Liver (tissue), 9 donors: ENCODE measurements around the gene SCAMP4. TPM values are rescaled to one million over a fixed set of nuclear protein-coding genes. Genes with fewer than 3 reads are reported as not detected.
A peak's percentile ranks its signal among the peaks of the same experiment; 100 is the strongest.

ENCODE experiments used
- DNase-seq: peaks from one replicate; pipeline ENCODE4 v3.0.0-alpha.2; 2017; ENCODE audit warnings: low spot score
- H3K27ac ChIP-seq, 2 donors: one replicate each; pipeline ENCODE4 v1.7.0; 2013; ENCODE audit warnings: inconsistent platforms in 2 of 2, low read length in 2 of 2, control low read depth in 1 of 2, low read depth in 1 of 2, mild to moderate bottlenecking in 1 of 2
- H3K27me3 ChIP-seq, 4 donors: one replicate each; pipeline versions ENCODE4 v1.6.1 to v1.7.0; 2013; ENCODE audit warnings: low read length in 3 of 4, inconsistent platforms in 1 of 4, mild to moderate bottlenecking in 1 of 4, moderate library complexity in 1 of 4; ENCODE audit not compliant: control insufficient read depth in 4 of 4, insufficient read depth in 4 of 4
- H3K36me3 ChIP-seq, 4 donors: one replicate each; pipeline versions ENCODE4 v1.6.1 to v1.7.0; 2013; ENCODE audit warnings: low read length in 3 of 4, mild to moderate bottlenecking in 3 of 4, low read depth in 1 of 4, moderate library complexity in 1 of 4; ENCODE audit not compliant: control insufficient read depth in 4 of 4, insufficient read depth in 3 of 4
- H3K4me1 ChIP-seq, 4 donors: one replicate each; pipeline versions ENCODE4 v1.6.1 to v1.7.0; 2013; ENCODE audit warnings: low read length in 3 of 4, mild to moderate bottlenecking in 3 of 4, moderate library complexity in 1 of 4; ENCODE audit not compliant: control insufficient read depth in 4 of 4, insufficient read depth in 4 of 4
- H3K4me3 ChIP-seq, 3 donors: one replicate each; pipeline versions ENCODE4 v1.6.1 to v1.7.0; 2013; ENCODE audit warnings: low read length in 3 of 3, control low read depth in 1 of 3, low read depth in 1 of 3, mild to moderate bottlenecking in 1 of 3
- H3K9ac ChIP-seq, 2 donors: one replicate each; pipeline ENCODE4 v1.7.0; 2013; ENCODE audit warnings: low read length in 2 of 2, mild to moderate bottlenecking in 2 of 2, moderate library complexity in 2 of 2, control low read depth in 1 of 2, low read depth in 1 of 2
- H3K9me3 ChIP-seq, 4 donors: one replicate each; pipeline versions ENCODE4 v1.6.1 to v1.7.0; 2013; ENCODE audit warnings: low read length in 3 of 4; ENCODE audit not compliant: control insufficient read depth in 4 of 4
- ATF3 ChIP-seq: IDR thresholded peaks from 2 replicates; pipeline ENCODE4 v1.6.1; 2016; ENCODE audit warnings: antibody characterized with exemption
- EGR1 ChIP-seq, 2 donors: IDR thresholded peaks; 2 replicates each; pipeline ENCODE4 v1.6.1; 2016 to 2018; ENCODE audit warnings: antibody characterized with exemption in 2 of 2, low read depth in 2 of 2
- FOXA1 ChIP-seq: IDR thresholded peaks from 2 replicates; pipeline ENCODE4 v1.6.1; 2016; ENCODE audit warnings: antibody characterized with exemption
- FOXA2 ChIP-seq: IDR thresholded peaks from 2 replicates; pipeline ENCODE4 v1.6.1; 2016; ENCODE audit warnings: antibody characterized with exemption
- GABPA ChIP-seq, 2 donors: IDR thresholded peaks in 1 of 2; conservative IDR thresholded peaks in 1 of 2; 2 replicates each; pipeline ENCODE4 v1.6.1; 2016; ENCODE audit warnings: antibody characterized with exemption in 2 of 2, mild to moderate bottlenecking in 1 of 2, moderate library complexity in 1 of 2
- HNF4A ChIP-seq, 2 donors: conservative IDR thresholded peaks; 2 replicates each; pipeline ENCODE4 v1.6.1; 2016; ENCODE audit warnings: antibody characterized with exemption in 2 of 2, mild to moderate bottlenecking in 2 of 2
- HNF4G ChIP-seq: IDR thresholded peaks from 2 replicates; pipeline ENCODE4 v1.6.1; 2016; ENCODE audit warnings: antibody characterized with exemption
- JUND ChIP-seq, 2 donors: IDR thresholded peaks; 2 replicates each; pipeline ENCODE4 v1.6.1; 2016; ENCODE audit warnings: antibody characterized with exemption in 2 of 2
- RAD21 ChIP-seq, 2 donors: IDR thresholded peaks; 2 replicates each; pipeline ENCODE4 v1.6.1; 2016; ENCODE audit warnings: antibody characterized with exemption in 2 of 2, mild to moderate bottlenecking in 2 of 2
- REST ChIP-seq: IDR thresholded peaks from 2 replicates; pipeline ENCODE4 v1.6.1; 2016; ENCODE audit warnings: antibody characterized with exemption, mild to moderate bottlenecking
- RXRA ChIP-seq, 2 donors: IDR thresholded peaks; 2 replicates each; pipeline ENCODE4 v1.6.1; 2017 to 2018; ENCODE audit warnings: antibody characterized with exemption in 2 of 2, mild to moderate bottlenecking in 1 of 2
- SP1 ChIP-seq: IDR thresholded peaks from 2 replicates; pipeline ENCODE4 v1.6.1; 2018; ENCODE audit warnings: antibody characterized with exemption, mild to moderate bottlenecking
- TAF1 ChIP-seq: conservative IDR thresholded peaks from 2 replicates; pipeline ENCODE4 v1.6.1; 2016; ENCODE audit warnings: antibody characterized with exemption, mild to moderate bottlenecking
- WGBS: extraction: QIAGEN DNeasy Blood & Tissue Kit; methylation state at CpG from one replicate; pipeline ENCODE4 v1.1.7; 2013; 5-methylcytosine and 5-hydroxymethylcytosine counted together
- polyA plus RNA-seq, 2 donors: library from polyadenylated mRNA; stranded (reverse) in 1 of 2; unstranded in 1 of 2; fragments of 200-250 nt in 1 of 2; fragments of >200 nt in 1 of 2; fragmentation: Nextera tagmentation in 1 of 2; extraction: Ambion mirVana in 1 of 2; gene quantifications; one replicate each; pipeline versions ENCODE4 v1.2.1 to v1.2.3, GENCODE V29; 2013 to 2015
- total RNA-seq, 2 donors: library from RNA; depleted of rRNA; stranded (reverse); fragments of >200 nt; gene quantifications; one replicate each; pipeline ENCODE4 v1.2.3, GENCODE V29; 2014
- TF ChIP-seq, protein P1 (sequence below): IDR thresholded peaks from 2 replicates; pipeline ENCODE4 v1.6.1; 2016; ENCODE audit warnings: antibody characterized with exemption
- TF ChIP-seq, protein P2 (sequence below): IDR thresholded peaks from 2 replicates; pipeline ENCODE4 v1.6.1; 2016; ENCODE audit warnings: antibody characterized with exemption
- TF ChIP-seq, protein P3 (sequence below): fragments of 150-350 bp; IDR thresholded peaks from 2 replicates; pipeline ENCODE4 v1.5.1; 2017; ENCODE audit warnings: improper control_type of control experiment, low read depth, low read length; ENCODE audit not compliant: missing input control
- donor health status: healthy.
- donor health status: healthy.
- donor health status: healthy.
- donor health status: healthy.
- donor health status: healthy.

Gene SCAMP4
- total and polyA plus RNA-seq, 4 donors: 13.0 to 22.1 (median 16.6) TPM

- peaks cover 0 to 2% (median 0%) of the 10 kb centered on the region in 4 donors for H3K36me3 ChIP-seq
- WGBS: 61% methylated on average over 21 of the region's 21 CpGs
- H3K4me1 ChIP-seq: peaks cover 6 to 25% (median 18%) of the 10 kb centered on the region in 4 donors
- peak overlapping the region in 2 of 3 donors; percentile 23 to 80 for H3K4me3 ChIP-seq
- TF ChIP-seq FOXA1 (no peak), RXRA (IDR thresholded peaks at IDR 0.05) (no peak), FOXA2 (no peak), RAD21 (IDR thresholded peaks at IDR 0.05) (no peak), SP1 (no peak), EGR1 (IDR thresholded peaks at IDR 0.05; ENCODE audit: low read depth in 2 of 2) (no peak), TAF1 (no peak), HNF4A (conservative IDR thresholded peaks at IDR 0.05) (no peak), GABPA (IDR thresholded peaks at IDR 0.05 in 1 of 2, conservative IDR thresholded peaks at IDR 0.05 in 1 of 2) (no peak), ATF3 (no peak), REST (no peak), HNF4G (no peak), JUND (IDR thresholded peaks at IDR 0.05) (no peak)
- TF ChIP-seq, protein P1, sequence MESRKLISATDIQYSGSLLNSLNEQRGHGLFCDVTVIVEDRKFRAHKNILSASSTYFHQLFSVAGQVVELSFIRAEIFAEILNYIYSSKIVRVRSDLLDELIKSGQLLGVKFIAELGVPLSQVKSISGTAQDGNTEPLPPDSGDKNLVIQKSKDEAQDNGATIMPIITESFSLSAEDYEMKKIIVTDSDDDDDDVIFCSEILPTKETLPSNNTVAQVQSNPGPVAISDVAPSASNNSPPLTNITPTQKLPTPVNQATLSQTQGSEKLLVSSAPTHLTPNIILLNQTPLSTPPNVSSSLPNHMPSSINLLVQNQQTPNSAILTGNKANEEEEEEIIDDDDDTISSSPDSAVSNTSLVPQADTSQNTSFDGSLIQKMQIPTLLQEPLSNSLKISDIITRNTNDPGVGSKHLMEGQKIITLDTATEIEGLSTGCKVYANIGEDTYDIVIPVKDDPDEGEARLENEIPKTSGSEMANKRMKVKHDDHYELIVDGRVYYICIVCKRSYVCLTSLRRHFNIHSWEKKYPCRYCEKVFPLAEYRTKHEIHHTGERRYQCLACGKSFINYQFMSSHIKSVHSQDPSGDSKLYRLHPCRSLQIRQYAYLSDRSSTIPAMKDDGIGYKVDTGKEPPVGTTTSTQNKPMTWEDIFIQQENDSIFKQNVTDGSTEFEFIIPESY: no peak
- TF ChIP-seq, protein P2, sequence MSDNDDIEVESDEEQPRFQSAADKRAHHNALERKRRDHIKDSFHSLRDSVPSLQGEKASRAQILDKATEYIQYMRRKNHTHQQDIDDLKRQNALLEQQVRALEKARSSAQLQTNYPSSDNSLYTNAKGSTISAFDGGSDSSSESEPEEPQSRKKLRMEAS: no peak
- TF ChIP-seq, protein P3, sequence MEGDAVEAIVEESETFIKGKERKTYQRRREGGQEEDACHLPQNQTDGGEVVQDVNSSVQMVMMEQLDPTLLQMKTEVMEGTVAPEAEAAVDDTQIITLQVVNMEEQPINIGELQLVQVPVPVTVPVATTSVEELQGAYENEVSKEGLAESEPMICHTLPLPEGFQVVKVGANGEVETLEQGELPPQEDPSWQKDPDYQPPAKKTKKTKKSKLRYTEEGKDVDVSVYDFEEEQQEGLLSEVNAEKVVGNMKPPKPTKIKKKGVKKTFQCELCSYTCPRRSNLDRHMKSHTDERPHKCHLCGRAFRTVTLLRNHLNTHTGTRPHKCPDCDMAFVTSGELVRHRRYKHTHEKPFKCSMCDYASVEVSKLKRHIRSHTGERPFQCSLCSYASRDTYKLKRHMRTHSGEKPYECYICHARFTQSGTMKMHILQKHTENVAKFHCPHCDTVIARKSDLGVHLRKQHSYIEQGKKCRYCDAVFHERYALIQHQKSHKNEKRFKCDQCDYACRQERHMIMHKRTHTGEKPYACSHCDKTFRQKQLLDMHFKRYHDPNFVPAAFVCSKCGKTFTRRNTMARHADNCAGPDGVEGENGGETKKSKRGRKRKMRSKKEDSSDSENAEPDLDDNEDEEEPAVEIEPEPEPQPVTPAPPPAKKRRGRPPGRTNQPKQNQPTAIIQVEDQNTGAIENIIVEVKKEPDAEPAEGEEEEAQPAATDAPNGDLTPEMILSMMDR: no peak
- no peaks in the 10 kb centered on the region for H3K27me3 ChIP-seq
- no peak for DNase-seq
- no peaks in the 10 kb centered on the region for H3K9me3 ChIP-seq
- H3K9ac ChIP-seq: peak overlapping the region in 1 of 2 donors; percentile 37
- H3K27ac ChIP-seq: peak overlapping the region; percentile 92 to 96
Measured at GRCh38 chr19:1942934-1943555, 37.8 kb downstream of the SCAMP4 start.
